ENCODE results near the gene ANAPC15. TPM values are rescaled to one million over a fixed set of nuclear protein-coding genes. Genes with fewer than 3 reads are reported as not detected.

ANAPC15 gene
- total and polyA plus RNA-seq, 2 donors (not counting 1 experiment from before 2014, with no cell fraction given): 24.8 to 97.2 TPM

DNA sequence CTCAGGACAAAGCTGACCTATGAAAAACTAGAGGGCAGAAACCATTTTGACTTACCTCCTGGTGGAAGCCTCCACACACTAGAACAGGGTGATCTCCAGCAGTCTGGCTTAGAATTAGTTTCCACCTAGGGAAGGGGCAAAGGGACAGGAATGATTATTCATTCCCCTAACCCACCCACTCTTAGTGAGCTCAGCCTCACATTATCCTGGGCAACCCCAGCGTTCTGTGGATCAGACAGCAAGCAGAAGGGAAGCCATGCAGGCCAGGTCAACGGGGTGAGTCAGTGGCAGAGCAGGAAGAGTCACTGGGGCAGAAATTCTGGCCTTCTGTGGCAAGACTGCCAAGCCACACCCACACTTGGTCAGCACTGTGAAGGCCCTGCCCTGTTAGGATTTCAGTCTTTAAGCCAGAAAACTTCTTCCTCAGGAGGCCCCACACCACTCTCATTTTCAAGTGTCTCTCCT, 42.7 kb downstream of the ANAPC15 start:
- H3K9me3 ChIP-seq (ENCODE audit: control insufficient read depth, insufficient read depth, low read depth, low read length): no peaks in the 10 kb centered on the region
- peak overlapping the region; percentile 56 for H2AFZ ChIP-seq (ENCODE audit: low read length)
- no peaks in the 10 kb centered on the region for H3K27me3 ChIP-seq (ENCODE audit: control insufficient read depth, insufficient read depth, low read length)
- peaks cover 2% of the 10 kb centered on the region for H3K36me3 ChIP-seq (ENCODE audit: control insufficient read depth, insufficient read depth, low read length)
- H4K20me1 ChIP-seq (ENCODE audit: control insufficient read depth, extremely low read depth, insufficient read depth, low read length): no peaks in the 10 kb centered on the region
- H3K79me2 ChIP-seq (ENCODE audit: control insufficient read depth, insufficient read depth, low read length): peaks cover 64% of the 10 kb centered on the region
- H3K27ac ChIP-seq (ENCODE audit: insufficient read depth, low read length): peak overlapping the region; percentile 78
- H3K4me2 ChIP-seq (ENCODE audit: extremely low read depth, insufficient read depth, low read length): peak overlapping the region; percentile 78
- H3K4me3 ChIP-seq (replicated peaks in 1 of 4; ENCODE audit: control extremely low read depth in 1 of 4, insufficient read depth in 1 of 4, low read depth in 3 of 4, low read length in 4 of 4): peak overlapping the region; percentile 13 to 36 (median 26)
- DNase-seq (ENCODE audit: low read depth in 2 of 2): peak; percentile 88 to 90
- no peak for TF ChIP-seq EZH2 (IDR thresholded peaks at IDR 0.05; ENCODE audit: low read length, missing control alignments)
- no peak for TF ChIP-seq CTCF (conservative IDR thresholded peaks at IDR 0.05 in 1 of 2, IDR thresholded peaks at IDR 0.05 in 1 of 2; ENCODE audit: low read depth in 1 of 2, low read length in 2 of 2)
- H3K9ac ChIP-seq (ENCODE audit: insufficient read depth, low read length): no peak overlapping the region
- H3K4me1 ChIP-seq (ENCODE audit: control insufficient read depth, extremely low read depth, insufficient read depth, low read length): peaks cover 30% of the 10 kb centered on the region

GRCh38 chr11:72069200-72069599, 43.3 kb downstream of the ANAPC15 start:
- Histone ChIP-seq H3K9ac (ENCODE audit: insufficient read depth, low read length) (no peak overlapping the region), H3K4me3 (replicated peaks in 1 of 4; ENCODE audit: control extremely low read depth in 1 of 4, insufficient read depth in 1 of 4, low read depth in 3 of 4, low read length in 4 of 4) (peak overlapping the region; percentile 13 to 36 (median 26)), H3K27me3 (ENCODE audit: control insufficient read depth, insufficient read depth, low read length) (no peaks in the 10 kb centered on the region), H3K79me2 (ENCODE audit: control insufficient read depth, insufficient read depth, low read length) (peaks cover 60% of the 10 kb centered on the region), H3K9me3 (ENCODE audit: control insufficient read depth, insufficient read depth, low read depth, low read length) (no peaks in the 10 kb centered on the region), H3K27ac (ENCODE audit: insufficient read depth, low read length) (peak overlapping the region; percentile 78), H3K36me3 (ENCODE audit: control insufficient read depth, insufficient read depth, low read length) (peaks cover 2% of the 10 kb centered on the region), H2AFZ (ENCODE audit: low read length) (no peak overlapping the region), H3K4me2 (ENCODE audit: extremely low read depth, insufficient read depth, low read length) (peak overlapping the region; percentile 73), H4K20me1 (ENCODE audit: control insufficient read depth, extremely low read depth, insufficient read depth, low read length) (no peaks in the 10 kb centered on the region), H3K4me1 (ENCODE audit: control insufficient read depth, extremely low read depth, insufficient read depth, low read length) (peaks cover 30% of the 10 kb centered on the region)
- peak in 1 of 2 donors; percentile 29 for DNase-seq (ENCODE audit: low read depth in 2 of 2)
- no peak for TF ChIP-seq CTCF (conservative IDR thresholded peaks at IDR 0.05 in 1 of 2, IDR thresholded peaks at IDR 0.05 in 1 of 2; ENCODE audit: low read depth in 1 of 2, low read length in 2 of 2)
- no peak for TF ChIP-seq EZH2 (IDR thresholded peaks at IDR 0.05; ENCODE audit: low read length, missing control alignments)

- Histone ChIP-seq H3K79me2 (ENCODE audit: control insufficient read depth, insufficient read depth, low read length) (peaks cover 50% of the 10 kb centered on the region), H3K4me3 (replicated peaks in 1 of 4; ENCODE audit: control extremely low read depth in 1 of 4, insufficient read depth in 1 of 4, low read depth in 3 of 4, low read length in 4 of 4) (no peak overlapping the region), H3K4me2 (ENCODE audit: extremely low read depth, insufficient read depth, low read length) (peak overlapping the region; percentile 36), H2AFZ (ENCODE audit: low read length) (no peak overlapping the region), H3K9me3 (ENCODE audit: control insufficient read depth, insufficient read depth, low read depth, low read length) (no peaks in the 10 kb centered on the region), H4K20me1 (ENCODE audit: control insufficient read depth, extremely low read depth, insufficient read depth, low read length) (no peaks in the 10 kb centered on the region), H3K4me1 (ENCODE audit: control insufficient read depth, extremely low read depth, insufficient read depth, low read length) (peaks cover 27% of the 10 kb centered on the region), H3K9ac (ENCODE audit: insufficient read depth, low read length) (no peak overlapping the region), H3K36me3 (ENCODE audit: control insufficient read depth, insufficient read depth, low read length) (peaks cover 2% of the 10 kb centered on the region), H3K27me3 (ENCODE audit: control insufficient read depth, insufficient read depth, low read length) (no peaks in the 10 kb centered on the region), H3K27ac (ENCODE audit: insufficient read depth, low read length) (no peak overlapping the region)
- TF ChIP-seq CTCF (conservative IDR thresholded peaks at IDR 0.05 in 1 of 2, IDR thresholded peaks at IDR 0.05 in 1 of 2; ENCODE audit: low read depth in 1 of 2, low read length in 2 of 2) (no peak), EZH2 (IDR thresholded peaks at IDR 0.05; ENCODE audit: low read length, missing control alignments) (no peak)
- DNase-seq (ENCODE audit: low read depth in 2 of 2): no peak
Measured at GRCh38 chr11:72067676-72068075, 44.8 kb downstream of the ANAPC15 start.
